ENCODE results near the gene OAT. TPM values are rescaled to one million over a fixed set of nuclear protein-coding genes. Genes with fewer than 3 reads are reported as not detected.
"Not testable (repeated sequence)": the region's sequence is repeated elsewhere in the genome, so short reads cannot be mapped to it uniquely, and the experiment has no call there.

Gene OAT
- polyA plus RNA-seq, 2 of the 4 experiments (the other 2 are of a cell fraction) = 81.3 to 97.6 TPM

DNA sequence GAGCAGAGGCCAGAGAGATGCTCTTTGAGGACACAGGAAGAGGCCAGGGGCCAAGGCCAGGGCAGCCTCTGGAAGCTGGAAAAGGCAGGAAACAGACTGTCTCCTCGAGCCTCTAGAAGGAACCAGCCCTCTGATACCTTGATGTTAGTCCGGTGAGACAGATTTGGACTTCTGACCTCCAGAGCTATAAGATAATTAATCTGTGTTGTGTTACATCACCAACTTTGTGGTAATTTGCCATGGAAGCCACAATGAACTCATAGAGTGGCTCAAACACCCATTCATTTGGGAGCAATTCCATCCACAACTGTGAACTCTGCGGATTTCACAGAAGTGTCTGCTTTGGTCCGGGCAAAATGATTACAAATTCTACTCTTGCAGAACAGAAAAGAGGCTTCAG is 48.7 kb downstream of the OAT start:
- Histone ChIP-seq H3K4me1 (no peaks in the 10 kb centered on the region), H3K27ac (no peak overlapping the region), H3K4me2 (no peak overlapping the region), H3K9me3 (no peaks in the 10 kb centered on the region; the same call in 2 of the 3 replicates), H3K4me3 (no peak overlapping the region)
- DNase-seq (ENCODE audit: low read depth in 1 of 2, low spot score in 1 of 2) (no peak), FAIRE-seq (no peak), ATAC-seq (no peak)
- POLR2A ChIA-PET = no interaction called here
- CTCF ChIA-PET = interaction anchor here (0.7 to 5.1 kb wide), 5 partner anchors 9 to 374 kb away, joined by 3 to 26 read pairs (median 4); no protein-coding TSS in a partner anchor
- 66% methylated on average over 4 of the region's 4 CpGs for WGBS (ENCODE audit: missing lambda C conversion rate)
- no peak for TF ChIP-seq PHF8 (IDR thresholded peaks at IDR 0.05; ENCODE audit: borderline replicate concordance, low read depth)

DNA sequence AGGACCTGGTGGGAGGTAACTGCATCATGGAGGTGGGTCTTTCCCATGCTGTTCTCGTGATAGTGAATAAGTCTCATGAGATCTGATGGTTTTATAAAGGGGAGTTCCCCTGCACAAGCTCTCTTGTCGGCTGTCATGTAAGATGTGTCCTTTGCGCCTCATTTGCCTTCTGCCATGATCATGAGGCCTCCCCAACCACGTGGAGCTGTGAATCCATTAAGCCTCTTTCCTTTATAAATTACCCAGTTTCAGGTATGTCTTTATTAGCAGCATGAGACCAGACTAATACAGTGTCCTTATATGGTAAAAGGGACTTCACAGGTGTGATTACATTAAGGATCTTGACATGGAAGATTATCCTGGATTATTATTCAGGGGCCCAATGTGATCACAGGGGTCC is 49.2 kb downstream of the OAT start:
- 23% methylated on average over 4 of the region's 4 CpGs for WGBS (ENCODE audit: missing lambda C conversion rate)
- ATAC-seq; H3K4me3 ChIP-seq; DNase-seq (ENCODE audit: low read depth in 1 of 2, low spot score in 1 of 2); FAIRE-seq; H3K9me3 ChIP-seq; H3K27ac ChIP-seq; H3K4me1 ChIP-seq; H3K4me2 ChIP-seq: not testable (repeated sequence)
- ChIA-PET CTCF (interaction anchor here (0.8 to 5.1 kb wide), 4 partner anchors 15 to 374 kb away, joined by 3 to 26 read pairs (median 6); no protein-coding TSS in a partner anchor), POLR2A (interaction anchor here (0.6 kb wide), 1 partner anchor 446 kb away, joined by 4 read pairs; no protein-coding TSS in a partner anchor)

DNA sequence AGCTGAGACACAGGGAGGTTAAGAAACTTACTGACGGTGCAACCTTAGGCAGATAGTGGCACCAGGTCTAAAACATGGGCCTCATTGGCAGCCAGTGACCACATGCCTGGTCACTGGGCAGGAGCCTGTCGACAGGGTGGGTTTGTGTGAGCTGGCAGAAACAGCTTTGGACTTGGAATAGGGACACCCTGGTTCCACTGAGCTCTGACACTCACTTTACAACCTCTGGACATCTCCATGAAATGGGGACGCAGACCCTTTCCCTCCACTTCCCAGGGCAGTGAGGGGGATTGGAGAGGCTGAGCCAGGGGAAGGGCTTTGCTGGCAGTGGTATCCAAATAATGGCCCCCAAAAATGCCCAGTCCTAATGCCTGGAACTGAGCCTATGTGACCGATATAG is 49.7 kb downstream of the OAT start:
- TF ChIP-seq FOSB (CRISPR knock-in tag; IDR thresholded peaks at IDR 0.05) (no peak), RNF2 (IDR thresholded peaks at IDR 0.05; ENCODE audit: borderline replicate concordance, low read depth) (no peak), RAD21 (conservative IDR thresholded peaks at IDR 0.05 in 1 of 2, IDR thresholded peaks at IDR 0.05 in 1 of 2) (no peak)
- TF ChIP-seq, protein P1, sequence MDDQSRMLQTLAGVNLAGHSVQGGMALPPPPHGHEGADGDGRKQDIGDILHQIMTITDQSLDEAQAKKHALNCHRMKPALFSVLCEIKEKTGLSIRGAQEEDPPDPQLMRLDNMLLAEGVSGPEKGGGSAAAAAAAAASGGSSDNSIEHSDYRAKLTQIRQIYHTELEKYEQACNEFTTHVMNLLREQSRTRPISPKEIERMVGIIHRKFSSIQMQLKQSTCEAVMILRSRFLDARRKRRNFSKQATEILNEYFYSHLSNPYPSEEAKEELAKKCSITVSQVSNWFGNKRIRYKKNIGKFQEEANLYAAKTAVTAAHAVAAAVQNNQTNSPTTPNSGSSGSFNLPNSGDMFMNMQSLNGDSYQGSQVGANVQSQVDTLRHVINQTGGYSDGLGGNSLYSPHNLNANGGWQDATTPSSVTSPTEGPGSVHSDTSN (IDR thresholded peaks at IDR 0.05) = no peak

DNA sequence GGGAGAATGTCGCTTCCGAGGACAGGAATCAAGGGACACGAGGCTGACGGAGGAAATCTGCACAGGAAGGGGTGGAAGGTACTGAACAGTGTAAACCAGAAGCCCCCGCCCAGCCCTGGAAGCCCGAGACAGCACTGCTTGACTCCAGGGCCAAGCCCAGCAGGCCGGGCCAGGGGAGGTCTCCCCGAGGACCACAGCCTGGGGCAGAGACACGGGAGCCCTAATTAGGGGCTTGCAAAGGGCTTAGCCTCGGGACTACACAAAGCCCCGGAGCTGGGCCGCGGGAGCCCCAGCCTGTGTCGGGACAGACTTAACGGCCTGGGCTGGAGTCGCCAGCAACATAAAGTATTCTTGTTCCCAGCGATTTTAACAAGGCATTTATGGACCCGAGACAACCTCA is 50.8 kb downstream of the OAT start:
- Histone ChIP-seq H3K4me3 (no peak overlapping the region), H3K9me3 (no peaks in the 10 kb centered on the region; the same call in 2 of the 3 replicates), H3K4me1 (no peaks in the 10 kb centered on the region), H3K4me2 (no peak overlapping the region), H3K27ac (no peak overlapping the region)
- TF ChIP-seq, protein P2, sequence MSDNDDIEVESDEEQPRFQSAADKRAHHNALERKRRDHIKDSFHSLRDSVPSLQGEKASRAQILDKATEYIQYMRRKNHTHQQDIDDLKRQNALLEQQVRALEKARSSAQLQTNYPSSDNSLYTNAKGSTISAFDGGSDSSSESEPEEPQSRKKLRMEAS (IDR thresholded peaks at IDR 0.05) = no peak
- no peak for TF ChIP-seq ZSCAN20 (CRISPR knock-in tag; IDR thresholded peaks at IDR 0.05)
- TF ChIP-seq, protein P3, sequence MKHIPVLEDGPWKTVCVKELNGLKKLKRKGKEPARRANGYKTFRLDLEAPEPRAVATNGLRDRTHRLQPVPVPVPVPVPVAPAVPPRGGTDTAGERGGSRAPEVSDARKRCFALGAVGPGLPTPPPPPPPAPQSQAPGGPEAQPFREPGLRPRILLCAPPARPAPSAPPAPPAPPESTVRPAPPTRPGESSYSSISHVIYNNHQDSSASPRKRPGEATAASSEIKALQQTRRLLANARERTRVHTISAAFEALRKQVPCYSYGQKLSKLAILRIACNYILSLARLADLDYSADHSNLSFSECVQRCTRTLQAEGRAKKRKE (CRISPR knock-in tag; IDR thresholded peaks at IDR 0.05; ENCODE audit: low read depth) = no peak
- WGBS (ENCODE audit: missing lambda C conversion rate) = 56% methylated on average over 8 of the region's 18 CpGs
- ChIA-PET POLR2A (no interaction called here), CTCF (interaction anchor here (0.6 to 5.1 kb wide), 3 partner anchors 21 to 372 kb away, joined by 3 to 26 read pairs (median 9); no protein-coding TSS in a partner anchor)
- FAIRE-seq (no peak), DNase-seq (ENCODE audit: low read depth in 1 of 2, low spot score in 1 of 2) (no peak), ATAC-seq (no peak)

More for the DNA sequence above, 49.7 kb downstream of the OAT start:
- Histone ChIP-seq H3K4me1 (no peaks in the 10 kb centered on the region), H3K27ac (no peak overlapping the region), H3K4me3 (no peak overlapping the region), H3K9me3 (no peaks in the 10 kb centered on the region; the same call in 2 of the 3 replicates), H3K4me2 (no peak overlapping the region)
- CTCF ChIA-PET = interaction anchor here (0.7 to 5.1 kb wide), 4 partner anchors 15 to 374 kb away, joined by 3 to 26 read pairs (median 6); no protein-coding TSS in a partner anchor
- ATAC-seq (no peak), FAIRE-seq (no peak), DNase-seq (ENCODE audit: low read depth in 1 of 2, low spot score in 1 of 2) (no peak)
- POLR2A ChIA-PET = interaction anchor here (0.6 kb wide), 1 partner anchor 446 kb away, joined by 4 read pairs; no protein-coding TSS in a partner anchor
- 62% methylated on average over 4 of the region's 4 CpGs for WGBS (ENCODE audit: missing lambda C conversion rate)

DNA sequence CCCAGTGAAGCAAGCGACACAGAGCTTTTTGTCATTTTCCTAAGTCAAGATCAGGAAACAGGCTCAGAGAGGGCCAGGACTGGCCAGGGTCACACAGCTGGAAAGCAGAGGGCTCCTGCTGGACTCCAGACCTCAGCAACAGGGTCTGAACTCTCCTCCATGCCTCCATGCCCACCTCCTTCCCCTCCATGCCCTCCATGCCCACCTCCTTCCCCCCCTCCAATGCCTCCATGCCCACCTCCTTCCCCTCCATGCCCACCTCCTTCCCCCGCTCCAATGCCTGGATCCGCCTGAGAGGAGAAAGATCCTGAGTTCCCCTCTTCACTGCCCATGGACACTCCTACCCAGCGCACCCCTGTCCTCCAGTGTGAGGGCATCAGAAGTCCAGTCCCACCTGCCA is 51.3 kb downstream of the OAT start:
- no peak overlapping the region for H3K4me2 ChIP-seq
- ATAC-seq = no peak
- ChIA-PET POLR2A (no interaction called here), CTCF (interaction anchor here (2.3 kb wide), 1 partner anchor 22 kb away, joined by 9 read pairs; no protein-coding TSS in a partner anchor)
- TF ChIP-seq HEYL (CRISPR knock-in tag; IDR thresholded peaks at IDR 0.05) (no peak), PHF8 (IDR thresholded peaks at IDR 0.05; ENCODE audit: borderline replicate concordance, low read depth) (no peak), ZC3H11A (IDR thresholded peaks at IDR 0.05) (no peak), CHD4 (IDR thresholded peaks at IDR 0.05; ENCODE audit: borderline replicate concordance) (no peak), FOXS1 (CRISPR knock-in tag; IDR thresholded peaks at IDR 0.05) (no peak), HOXB13 (CRISPR knock-in tag; IDR thresholded peaks at IDR 0.05; ENCODE audit: low read depth) (no peak), POLR2AphosphoS2 (conservative IDR thresholded peaks at IDR 0.05; ENCODE audit: low read length) (no peak), GATA3 (IDR thresholded peaks at IDR 0.05; ENCODE audit: borderline replicate concordance) (no peak), JUN (IDR thresholded peaks at IDR 0.05) (no peak), ZFP36 (IDR thresholded peaks at IDR 0.05; ENCODE audit: borderline replicate concordance, partially characterized antibody) (no peak), JUNB (IDR thresholded peaks at IDR 0.05) (no peak), RARB (CRISPR knock-in tag; IDR thresholded peaks at IDR 0.05) (no peak), RNF2 (IDR thresholded peaks at IDR 0.05; ENCODE audit: borderline replicate concordance, low read depth) (no peak), BHLHE40 (IDR thresholded peaks at IDR 0.05; ENCODE audit: low read depth, low read length) (no peak), ESRRA (IDR thresholded peaks at IDR 0.05; ENCODE audit: borderline replicate concordance, low read length) (no peak), EP300 (IDR thresholded peaks at IDR 0.05) (no peak), RCOR1 (IDR thresholded peaks at IDR 0.05; ENCODE audit: low read depth, low read length) (no peak)
- TF ChIP-seq, protein P4, sequence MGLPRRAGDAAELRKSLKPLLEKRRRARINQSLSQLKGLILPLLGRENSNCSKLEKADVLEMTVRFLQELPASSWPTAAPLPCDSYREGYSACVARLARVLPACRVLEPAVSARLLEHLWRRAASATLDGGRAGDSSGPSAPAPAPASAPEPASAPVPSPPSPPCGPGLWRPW (IDR thresholded peaks at IDR 0.05) = no peak
- TF ChIP-seq, protein P2 (IDR thresholded peaks at IDR 0.05) = no peak
- no peak for FAIRE-seq
- no peak overlapping the region for H3K27ac ChIP-seq
- no peak overlapping the region for H3K4me3 ChIP-seq
- no peaks in the 10 kb centered on the region for H3K4me1 ChIP-seq
- no peak for DNase-seq (ENCODE audit: low read depth in 1 of 2, low spot score in 1 of 2)
- no peaks in the 10 kb centered on the region; the same call in 2 of the 3 replicates for H3K9me3 ChIP-seq
- WGBS (ENCODE audit: missing lambda C conversion rate) = 93% methylated on average over 2 of the region's 4 CpGs

Measured in A549 (cell line).